Measurements from ENCODE around the gene GDPD5.
A peak's percentile ranks its signal among the peaks of the same experiment; 100 is the strongest.

The GDPD5 gene

GRCh38 chr11:75534259-75535069 is 8.7 kb upstream of the GDPD5 start:
- DNase-seq, result no peak

DNA sequence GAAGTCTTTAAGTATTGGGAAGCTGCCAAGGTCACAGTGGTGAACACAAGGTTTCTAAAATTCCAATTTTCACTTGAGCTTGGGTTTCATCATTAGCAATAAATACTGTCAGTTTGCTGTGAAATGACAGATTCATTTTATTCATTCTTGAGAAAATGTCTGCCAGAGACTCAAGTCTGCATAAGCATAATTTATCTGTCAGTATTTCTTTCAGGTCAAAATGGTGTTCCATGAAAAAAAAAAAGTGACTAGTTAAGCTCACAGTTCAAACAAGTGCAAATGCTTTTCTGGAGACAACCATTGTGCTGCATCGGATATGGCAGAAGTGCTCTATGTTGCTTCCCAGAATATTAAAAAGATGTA is 8.1 kb upstream of the GDPD5 start:
- DNase-seq, result no peak

- peak; percentile 77 for DNase-seq
Observed at GRCh38 chr11:75532200-75533048, 6.7 kb upstream of the GDPD5 start.

GRCh38 chr11:75531325-75531724 is 5.6 kb upstream of the GDPD5 start:
- DNase-seq, result no peak

- no peak for DNase-seq
Observed at GRCh38 chr11:75530577-75530976, 4.8 kb upstream of the GDPD5 start.

DNA sequence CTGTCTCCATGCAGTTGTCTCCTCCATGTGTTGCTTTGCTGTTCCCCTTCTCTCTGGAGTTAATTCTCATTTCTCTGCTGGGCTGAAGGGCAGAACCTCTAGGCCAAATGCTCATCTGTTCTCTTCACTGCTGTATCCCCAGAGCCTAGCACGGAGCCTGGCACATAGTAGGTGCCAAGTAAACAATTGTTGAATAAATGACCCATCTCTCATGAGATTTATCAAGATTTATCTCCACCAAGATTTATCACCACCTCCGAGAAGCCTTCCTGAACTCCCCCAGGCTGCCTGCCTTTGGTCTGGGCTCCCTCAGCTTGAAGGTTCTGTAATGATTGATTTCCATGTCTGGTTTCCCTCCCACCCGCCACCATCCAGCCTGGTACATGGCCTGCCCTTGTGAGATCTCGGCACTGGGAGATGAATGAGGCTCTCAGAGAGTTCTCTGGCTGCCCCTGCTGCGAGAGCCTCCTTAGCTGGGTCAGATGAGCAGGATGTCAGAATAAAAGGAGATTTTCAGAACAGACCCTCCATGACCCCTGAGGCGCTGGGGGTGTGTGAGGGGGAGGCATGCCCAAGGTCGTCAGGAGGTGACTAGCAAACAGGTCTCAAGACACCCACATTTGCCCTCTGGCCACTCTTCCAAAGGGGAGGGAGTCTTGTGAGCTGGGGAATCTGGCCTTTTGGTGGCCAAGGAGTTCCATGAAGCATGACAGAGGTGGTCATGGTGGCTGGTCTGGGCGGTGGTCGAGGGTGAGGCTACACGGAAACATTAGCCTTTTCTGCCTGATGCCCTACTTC is 2.4 kb upstream of the GDPD5 start:
- DNase-seq, result no peak

DNA sequence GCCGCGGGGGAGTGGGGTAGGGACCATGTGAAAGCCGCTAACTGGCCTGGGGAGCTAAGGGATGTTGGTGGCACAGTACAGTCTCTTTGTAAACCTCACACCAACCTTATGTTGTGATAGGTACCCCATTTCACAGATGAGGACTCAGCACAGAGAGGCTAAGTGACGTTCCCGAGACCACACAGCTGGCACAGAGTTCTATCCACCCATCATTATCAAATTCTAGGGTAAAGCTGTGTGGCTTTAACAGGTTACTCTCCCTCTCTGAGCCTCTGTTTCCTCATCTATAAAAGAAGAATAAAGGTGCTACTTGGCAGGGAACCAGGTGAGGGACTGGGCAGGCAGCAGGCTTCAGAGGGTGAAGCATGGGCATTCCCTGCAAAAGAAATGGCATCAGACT is 1.4 kb upstream of the GDPD5 start:
- no peak for DNase-seq

GRCh38 chr11:75526192-75526541 is 426 bp upstream of the GDPD5 start:
- no peak for DNase-seq

- no peak for DNase-seq
Observed at GRCh38 chr11:75524665-75525432, 892 bp downstream of the GDPD5 start.

DNA sequence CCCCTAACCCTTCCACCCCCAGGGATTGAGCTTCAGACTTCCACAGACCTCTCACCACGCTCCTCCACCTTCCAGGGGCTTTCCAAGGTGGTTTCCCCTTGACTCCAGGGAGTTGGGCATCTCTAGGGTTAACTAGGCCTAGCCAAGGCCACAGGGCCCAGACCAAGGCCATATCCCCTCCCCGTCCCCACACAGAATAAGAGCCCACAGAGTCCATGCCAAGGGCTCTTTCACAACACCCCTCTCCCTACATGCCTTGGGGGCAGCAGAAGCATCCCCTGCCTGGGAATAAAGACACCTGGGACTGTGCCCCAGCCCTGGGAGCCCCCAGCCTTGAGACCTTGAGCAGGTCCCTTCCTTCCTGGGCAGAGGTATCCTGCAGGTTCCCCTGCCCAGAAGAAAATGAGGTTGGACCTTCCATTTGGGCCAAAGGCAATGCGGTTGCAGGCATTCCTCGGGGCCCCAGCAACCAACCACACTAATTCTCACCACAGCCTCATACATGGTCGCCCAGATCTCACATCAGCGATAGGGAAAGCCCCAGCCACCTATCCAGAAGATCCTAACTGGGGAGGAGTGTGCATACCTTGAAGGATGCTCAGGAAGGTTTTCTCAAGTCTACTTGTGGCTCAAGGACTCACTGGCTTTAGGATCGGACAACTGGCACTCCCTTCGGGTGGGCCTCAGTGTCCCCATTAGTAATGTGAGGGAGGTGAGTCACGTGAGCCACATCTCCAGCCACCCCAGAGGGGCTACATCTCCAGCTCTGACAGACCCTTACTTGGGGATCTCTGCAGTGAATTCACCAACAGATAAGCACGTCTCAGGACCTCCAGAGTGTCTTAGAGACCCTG is 1.7 kb downstream of the GDPD5 start:
- no peak for DNase-seq

DNA sequence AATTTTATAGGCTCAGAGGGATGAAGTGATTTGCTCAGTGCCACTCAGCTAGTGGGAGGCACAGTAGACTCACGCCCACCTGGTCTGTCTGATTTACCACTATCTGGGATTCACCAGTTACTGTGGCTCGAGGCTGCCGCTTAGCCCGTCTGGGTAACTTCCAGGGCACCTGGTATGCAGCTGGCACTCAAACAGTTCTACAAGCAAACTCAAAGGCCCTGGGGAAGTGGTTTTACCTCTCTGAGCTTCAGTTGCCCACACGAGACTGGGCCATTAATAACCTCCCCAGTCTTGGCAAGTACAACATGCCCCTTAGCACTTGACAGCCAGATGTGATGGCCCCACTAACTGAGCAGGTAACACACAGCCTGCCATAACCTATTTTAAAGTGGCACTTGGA is 2.6 kb downstream of the GDPD5 start:
- no peak for DNase-seq

- no peak for DNase-seq
Observed at GRCh38 chr11:75522286-75523044, 3.3 kb downstream of the GDPD5 start.

- DNase-seq, result no peak
Observed at GRCh38 chr11:75520688-75521087, 5.1 kb downstream of the GDPD5 start.

DNA sequence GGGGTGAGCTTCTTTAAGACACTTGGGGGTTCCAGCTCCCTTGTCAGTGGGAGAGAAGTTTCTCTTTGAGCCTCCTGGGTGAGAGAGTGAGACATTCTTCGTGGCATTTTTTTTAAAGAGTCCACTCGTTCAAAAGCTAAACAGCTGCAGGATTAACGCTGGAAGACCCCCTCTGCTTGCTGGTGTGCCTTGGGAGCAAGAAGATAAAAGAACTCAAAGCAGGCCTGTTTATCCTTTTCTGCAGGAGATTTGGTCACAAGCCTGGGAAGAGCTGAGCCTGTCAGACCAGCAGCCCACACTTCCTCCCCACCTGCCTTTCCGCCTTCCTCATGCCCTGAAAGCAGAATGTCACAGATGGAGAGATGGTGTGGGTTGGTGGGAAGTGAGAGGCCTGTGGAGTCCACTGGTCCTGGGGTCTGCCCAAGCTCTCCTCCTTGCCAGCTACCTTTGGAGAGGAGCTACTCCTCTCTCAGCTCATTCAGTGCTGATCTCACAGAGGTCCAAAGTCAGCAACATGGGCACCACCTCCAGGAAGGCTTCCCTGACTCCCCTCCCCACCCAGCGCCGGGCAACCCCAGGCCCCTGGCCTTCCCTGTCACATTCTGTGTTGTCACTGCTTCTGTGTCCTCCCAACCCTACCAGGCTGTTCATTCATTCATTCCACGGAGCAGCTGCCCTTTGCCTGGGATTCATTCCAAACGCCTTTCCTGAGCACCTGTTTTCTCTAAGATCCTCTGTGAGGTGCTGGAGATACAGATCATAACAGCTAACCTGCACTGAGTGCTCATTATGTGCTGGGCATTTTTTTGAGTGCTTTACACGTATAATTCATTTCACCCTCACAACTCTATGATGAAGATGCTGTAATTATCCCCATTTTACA is 6.7 kb downstream of the GDPD5 start:
- DNase-seq, result no peak

DNA sequence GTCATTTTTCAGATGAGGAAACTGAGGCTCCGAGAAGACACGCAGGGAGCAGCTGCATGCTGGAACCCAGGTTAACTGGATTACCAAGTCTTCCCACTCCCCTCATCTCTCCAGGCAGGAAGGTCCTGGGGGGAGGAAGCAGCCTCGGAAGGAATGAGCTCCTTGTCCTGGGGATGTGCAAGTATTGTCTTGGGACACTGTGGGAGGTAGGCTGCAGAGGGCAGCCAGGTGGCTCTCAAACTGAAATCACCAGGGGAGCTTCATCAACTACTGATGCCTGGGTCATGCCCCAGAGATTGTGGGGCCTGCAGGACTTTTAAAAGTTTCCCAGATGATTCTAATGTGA is 7.6 kb downstream of the GDPD5 start:
- DNase-seq, result no peak

DNA sequence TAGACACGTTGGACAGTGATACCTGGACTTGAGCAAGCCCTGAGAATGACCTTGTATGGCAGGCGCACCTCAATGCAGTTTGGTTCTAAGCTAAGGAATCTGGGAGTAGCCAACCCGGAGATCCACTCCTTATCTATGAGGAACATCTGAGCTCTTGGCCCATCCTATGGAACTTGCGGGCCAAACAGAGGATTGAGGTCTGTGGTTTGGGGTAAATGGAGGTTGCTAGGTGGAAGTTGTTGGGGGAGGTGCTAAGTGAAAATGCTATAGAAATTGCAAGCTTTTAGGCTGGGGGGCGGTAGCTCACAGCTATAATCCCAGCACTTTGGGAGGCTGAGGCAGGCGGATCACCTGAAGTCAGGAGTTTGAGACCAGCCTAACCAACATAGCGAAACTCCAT is 8.9 kb downstream of the GDPD5 start:
- DNase-seq, result no peak

- no peak for DNase-seq
Observed at GRCh38 chr11:75516140-75516539, 9.6 kb downstream of the GDPD5 start.

DNA sequence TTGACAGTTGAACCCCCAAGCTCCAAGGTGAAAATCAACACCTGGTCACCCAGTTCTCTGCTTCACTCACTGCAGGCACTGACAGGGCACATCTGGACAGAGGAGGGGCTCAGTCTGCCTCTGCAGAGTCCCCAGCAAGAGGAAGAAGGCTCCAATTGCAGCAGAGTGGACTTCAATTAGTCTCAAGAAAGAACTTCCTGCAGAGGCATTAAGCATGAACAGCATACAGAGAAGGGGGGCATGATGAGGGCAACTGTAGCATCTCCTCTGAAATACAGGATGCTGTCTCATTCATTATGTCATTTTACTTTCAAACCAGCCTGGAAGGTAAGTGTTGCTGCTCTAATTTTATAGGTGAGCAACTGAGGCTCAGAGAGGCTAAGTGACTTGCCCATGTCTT is 11.1 kb downstream of the GDPD5 start:
- no peak for DNase-seq

GRCh38 chr11:75513250-75513649 is 12.5 kb downstream of the GDPD5 start:
- no peak for DNase-seq

GRCh38 chr11:75510723-75511019 is 15.1 kb downstream of the GDPD5 start:
- DNase-seq, result no peak

All from CD4-positive, alpha-beta T cell treated with Interferon gamma for 1 hour (primary cell).